IMR-90 (cell line): ENCODE results near the gene ETFA. TPM values are rescaled to one million over a fixed set of nuclear protein-coding genes. Genes with fewer than 3 reads are reported as not detected.

ENCODE experiments used
- ATAC-seq: fragments of 200-7000 bp; cut with Tn5 transposase; 2 replicates; pipeline ENCODE4 v1.9.1; 2020; ENCODE audit warnings: low read depth, mild to moderate bottlenecking, moderate library complexity
- BruUV-seq: library from RNA; stranded (reverse); fragments of 400-500 nt; replicated peaks from 2 replicates; lab custom pipeline; 2021; lab: Mats Ljungman, UMichigan
- CTCF ChIA-PET: fragments of 300-600 bp; formaldehyde crosslinking; extraction: SDS; loops from one replicate; lab custom pipeline; 2021; ENCODE audit warnings: antibody characterized with exemption; lab: Yijun Ruan, JAX
- POLR2A ChIA-PET: fragments of 300-600 bp; sonication (Branson Sonifier 250); formaldehyde crosslinking; loops from one replicate; lab custom pipeline; 2022; ENCODE audit warnings: antibody characterized with exemption; ENCODE audit not compliant: unreplicated experiment; lab: Charles Lee
- DNase-seq: peaks from one replicate; pipeline ENCODE4 v3.0.0; 2013
- H2AFZ ChIP-seq: replicated peaks from 2 replicates; pipeline ENCODE3; 2013; ENCODE audit warnings: low read length, mild to moderate bottlenecking; ENCODE audit not compliant: poor library complexity
- H2AK5ac ChIP-seq: 2 replicates; pipeline ENCODE4 v1.6.1; 2013; ENCODE audit warnings: low read depth, low read length, inconsistent platforms
- H2AK9ac ChIP-seq: replicated peaks from 2 replicates; pipeline ENCODE3; 2013; ENCODE audit warnings: mild to moderate bottlenecking, low read depth, low read length, moderate library complexity; ENCODE audit not compliant: poor library complexity
- H2BK120ac ChIP-seq: 2 replicates; pipeline ENCODE4 v1.6.1; 2013; ENCODE audit warnings: low read depth, low read length, inconsistent platforms
- H2BK15ac ChIP-seq: 3 replicates; pipeline ENCODE4 v1.6.1; 2013; ENCODE audit warnings: low read depth, low read length, inconsistent platforms
- H2BK20ac ChIP-seq: 2 replicates; pipeline ENCODE4 v1.6.1; 2013; ENCODE audit warnings: low read depth, mild to moderate bottlenecking, inconsistent platforms, low read length, moderate library complexity
- H2BK5ac ChIP-seq: 2 replicates; pipeline ENCODE4 v1.6.1; 2013; ENCODE audit warnings: mild to moderate bottlenecking, low read depth, low read length, inconsistent platforms; ENCODE audit not compliant: poor library complexity, severe bottlenecking
- H3K14ac ChIP-seq: replicated peaks from 2 replicates; pipeline ENCODE4 v1.6.1; 2013; ENCODE audit warnings: low read depth, low read length, inconsistent platforms
- H3K18ac ChIP-seq: 2 replicates; pipeline ENCODE4 v1.6.1; 2013; ENCODE audit warnings: low read depth, low read length, control low read depth
- H3K23ac ChIP-seq: 2 replicates; pipeline ENCODE4 v1.6.1; 2013; ENCODE audit warnings: low read depth, low read length, inconsistent platforms
- H3K27ac ChIP-seq: 2 replicates; pipeline ENCODE4 v1.5.1; 2013; ENCODE audit warnings: mild to moderate bottlenecking, control low read depth, low read length; ENCODE audit not compliant: insufficient read depth
- H3K27me3 ChIP-seq: 2 replicates; pipeline ENCODE4 v1.6.1; 2013; ENCODE audit warnings: low read length; ENCODE audit not compliant: control insufficient read depth, insufficient read depth
- H3K36me3 ChIP-seq: 2 replicates; pipeline ENCODE4 v1.6.1; 2013; ENCODE audit warnings: low read length, mixed read lengths; ENCODE audit not compliant: control insufficient read depth, insufficient read depth
- H3K4ac ChIP-seq: 2 replicates; pipeline ENCODE4 v1.6.1; 2013; ENCODE audit warnings: low read depth, low read length, inconsistent platforms
- H3K4me1 ChIP-seq: 2 replicates; pipeline ENCODE4 v1.6.1; 2013; ENCODE audit warnings: low read length, mixed read lengths; ENCODE audit not compliant: control insufficient read depth, insufficient read depth
- H3K4me2 ChIP-seq: 2 replicates; pipeline ENCODE4 v1.6.1; 2013; ENCODE audit warnings: low read depth, mild to moderate bottlenecking, control low read depth, low read length, moderate library complexity
- H3K4me3 ChIP-seq: 2 replicates; pipeline ENCODE4 v1.5.1; 2013; ENCODE audit warnings: low read depth, mild to moderate bottlenecking, control low read depth, low read length, moderate library complexity; ENCODE audit not compliant: insufficient read depth
- H3K56ac ChIP-seq: 2 replicates; pipeline ENCODE4 v1.6.1; 2013; ENCODE audit warnings: low read length, inconsistent platforms; ENCODE audit not compliant: insufficient read depth; ENCODE audit errors: extremely low read depth
- H3K79me1 ChIP-seq, 2 experiments: 2 replicates each; pipeline ENCODE4 v1.6.1; 2013; ENCODE audit warnings: low read length in 2 of 2, inconsistent platforms in 1 of 2, low read depth in 1 of 2
- H3K9ac ChIP-seq: 2 replicates; pipeline ENCODE4 v1.6.1; 2013; ENCODE audit warnings: low read depth, low read length, control low read depth
- H3K9me1 ChIP-seq: 2 replicates; pipeline ENCODE4 v1.6.1; 2013; ENCODE audit warnings: low read length, inconsistent platforms; ENCODE audit not compliant: insufficient read depth
- H3K9me3 ChIP-seq: 2 replicates; pipeline ENCODE4 v1.6.1; 2013; ENCODE audit warnings: low read length; ENCODE audit not compliant: control insufficient read depth, insufficient read depth
- H4K20me1 ChIP-seq: 2 replicates; pipeline ENCODE4 v1.6.1; 2013; ENCODE audit warnings: low read length, inconsistent platforms; ENCODE audit not compliant: insufficient read depth
- H4K5ac ChIP-seq: 2 replicates; pipeline ENCODE4 v1.6.1; 2013; ENCODE audit warnings: mild to moderate bottlenecking, low read depth, low read length, control low read depth
- H4K8ac ChIP-seq, 2 experiments: 2 replicates each; pipeline ENCODE4 v1.6.1; 2013; ENCODE audit warnings: low read depth in 2 of 2, low read length in 2 of 2, control low read depth in 1 of 2, inconsistent platforms in 1 of 2
- H4K91ac ChIP-seq: 2 replicates; pipeline ENCODE4 v1.6.1; 2013; ENCODE audit warnings: low read depth, low read length, inconsistent platforms; ENCODE audit not compliant: insufficient read depth
- BHLHE40 ChIP-seq: fragments of 150-350 bp; IDR thresholded peaks from 2 replicates; pipeline ENCODE4 v1.6.1; 2016; ENCODE audit warnings: mild to moderate bottlenecking, low read depth, low read length
- CEBPB ChIP-seq: IDR thresholded peaks from 2 replicates; pipeline ENCODE4 v1.6.1; 2012; ENCODE audit warnings: low read depth, low read length, improper control_type of control experiment
- CHD1 ChIP-seq: IDR thresholded peaks from 2 replicates; pipeline ENCODE4 v1.6.1; 2012; ENCODE audit warnings: low read depth, low read length, improper control_type of control experiment
- ELK1 ChIP-seq: fragments of 150-350 bp; IDR thresholded peaks from 2 replicates; pipeline ENCODE4 v1.6.1; 2016; ENCODE audit warnings: low read depth, mild to moderate bottlenecking, low read length, moderate library complexity, borderline replicate concordance
- FOS ChIP-seq: fragments of 150-350 bp; IDR thresholded peaks from 2 replicates; pipeline ENCODE4 v1.6.1; 2016; ENCODE audit warnings: low read depth, low read length
- MAFK ChIP-seq: IDR thresholded peaks from 2 replicates; pipeline ENCODE4 v1.6.1; 2012; ENCODE audit warnings: low read depth, low read length, improper control_type of control experiment
- MAZ ChIP-seq: IDR thresholded peaks from 2 replicates; pipeline ENCODE4 v1.6.1; 2012; ENCODE audit warnings: low read depth, mild to moderate bottlenecking, low read length, improper control_type of control experiment, moderate library complexity, borderline replicate concordance
- MXI1 ChIP-seq: IDR thresholded peaks from 2 replicates; pipeline ENCODE4 v1.6.1; 2012; ENCODE audit warnings: low read depth, mild to moderate bottlenecking, low read length, moderate library complexity, borderline replicate concordance
- NFE2L2 ChIP-seq: fragments of 150-350 bp; IDR thresholded peaks from 2 replicates; pipeline ENCODE4 v1.6.1; 2016; ENCODE audit warnings: low read depth, mild to moderate bottlenecking, low read length
- POLR2A ChIP-seq: IDR thresholded peaks from 2 replicates; pipeline ENCODE4 v1.6.1; 2012; ENCODE audit warnings: mild to moderate bottlenecking, low read depth, low read length
- RAD21 ChIP-seq: IDR thresholded peaks from 2 replicates; pipeline ENCODE4 v1.6.1; 2012; ENCODE audit warnings: low read length, improper control_type of control experiment
- RCOR1 ChIP-seq: IDR thresholded peaks from 2 replicates; pipeline ENCODE4 v1.6.1; 2012; ENCODE audit warnings: mild to moderate bottlenecking, low read length, improper control_type of control experiment; ENCODE audit not compliant: insufficient replicate concordance
- RFX5 ChIP-seq: IDR thresholded peaks from 2 replicates; pipeline ENCODE4 v1.8.0; 2012; ENCODE audit warnings: low read depth, mild to moderate bottlenecking, low read length, moderate library complexity
- SMC3 ChIP-seq: fragments of 150-350 bp; IDR thresholded peaks from 2 replicates; pipeline ENCODE4 v1.6.1; 2016; ENCODE audit warnings: low read depth, mild to moderate bottlenecking, antibody characterized with exemption, low read length, moderate library complexity
- USF2 ChIP-seq: fragments of 150-350 bp; IDR thresholded peaks from 2 replicates; pipeline ENCODE4 v1.6.1; 2017; ENCODE audit warnings: mild to moderate bottlenecking, antibody characterized with exemption, low read length, low read depth
- WGBS, 2 experiments: methylation state at CpG; one replicate each; pipeline versions ENCODE4 v1.1.5 to v1.1.7; 2013; ENCODE audit warnings: missing lambda C conversion rate in 2 of 2; ENCODE audit not compliant: insufficient read length in 1 of 2; ENCODE audit errors: extremely low coverage in 2 of 2; 5-methylcytosine and 5-hydroxymethylcytosine counted together
- dilution Hi-C: fragments of 300-500 bp; cut with HindIII; formaldehyde crosslinking; loops from one replicate; pipeline ENCODE4 v1.14.3; 2018; ENCODE audit warnings: low sequenced_read_pairs; ENCODE audit not compliant: unreplicated experiment
- in situ Hi-C: fragments of 300-500 bp; cut with MboI; formaldehyde crosslinking; loops from 3 replicates; pipeline ENCODE4 v1.14.3; 2019; ENCODE audit warnings: low sequenced_read_pairs, inconsistent platforms, mixed read lengths
- intact Hi-C: fragments of 100-400 bp; cut with micrococcal nuclease; formaldehyde crosslinking; loops from 2 replicates; pipeline ENCODE4 v1.10.0; 2022
- polyA plus RNA-seq, 3 experiments: library from polyadenylated mRNA; depleted of rRNA; stranded (reverse); fragments of >200 nt; gene quantifications; 2 replicates each; pipeline ENCODE4 v1.2.3, GENCODE V29; 2012; ENCODE audit warnings: low replicate concordance in 1 of 3
- total RNA-seq: library from RNA; depleted of rRNA; stranded (reverse); fragments of >200 nt; gene quantifications from 2 replicates; pipeline ENCODE4 v1.2.3, GENCODE V29; 2012
- TF ChIP-seq, protein P1 (sequence below): conservative IDR thresholded peaks from 2 replicates; pipeline ENCODE4 v1.5.1; 2012; ENCODE audit warnings: mild to moderate bottlenecking, low read depth, low read length, improper control_type of control experiment

ETFA gene
- total and polyA plus RNA-seq, 2 of the 4 experiments (the other 2 are of a cell fraction): 115 to 172 TPM

- 83% methylated on average over 2 of the region's 4 CpGs; no CpG with 5 or more reads in 1 of the 2 experiments for WGBS, 2 experiments
- no peak overlapping the region for H2AFZ ChIP-seq
- no peak for TF ChIP-seq FOS
- no peak for TF ChIP-seq NFE2L2
- no peak for TF ChIP-seq USF2
- TF ChIP-seq RCOR1: no peak
- no peak for TF ChIP-seq CEBPB
- no peak for TF ChIP-seq MXI1
- TF ChIP-seq, protein P1, sequence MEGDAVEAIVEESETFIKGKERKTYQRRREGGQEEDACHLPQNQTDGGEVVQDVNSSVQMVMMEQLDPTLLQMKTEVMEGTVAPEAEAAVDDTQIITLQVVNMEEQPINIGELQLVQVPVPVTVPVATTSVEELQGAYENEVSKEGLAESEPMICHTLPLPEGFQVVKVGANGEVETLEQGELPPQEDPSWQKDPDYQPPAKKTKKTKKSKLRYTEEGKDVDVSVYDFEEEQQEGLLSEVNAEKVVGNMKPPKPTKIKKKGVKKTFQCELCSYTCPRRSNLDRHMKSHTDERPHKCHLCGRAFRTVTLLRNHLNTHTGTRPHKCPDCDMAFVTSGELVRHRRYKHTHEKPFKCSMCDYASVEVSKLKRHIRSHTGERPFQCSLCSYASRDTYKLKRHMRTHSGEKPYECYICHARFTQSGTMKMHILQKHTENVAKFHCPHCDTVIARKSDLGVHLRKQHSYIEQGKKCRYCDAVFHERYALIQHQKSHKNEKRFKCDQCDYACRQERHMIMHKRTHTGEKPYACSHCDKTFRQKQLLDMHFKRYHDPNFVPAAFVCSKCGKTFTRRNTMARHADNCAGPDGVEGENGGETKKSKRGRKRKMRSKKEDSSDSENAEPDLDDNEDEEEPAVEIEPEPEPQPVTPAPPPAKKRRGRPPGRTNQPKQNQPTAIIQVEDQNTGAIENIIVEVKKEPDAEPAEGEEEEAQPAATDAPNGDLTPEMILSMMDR: no peak
- no peak for TF ChIP-seq MAZ
- no peak for TF ChIP-seq RAD21
- no peak for TF ChIP-seq CHD1
- no peak for TF ChIP-seq POLR2A
- no peak for TF ChIP-seq BHLHE40
- TF ChIP-seq ELK1: no peak
- TF ChIP-seq MAFK: no peak
- TF ChIP-seq SMC3: no peak
- no peak for TF ChIP-seq RFX5
- H3K4me1 ChIP-seq: no peaks in the 10 kb centered on the region; the same call in 1 of the 2 replicates
- intact Hi-C loops: no loop called here
- no peaks in the 10 kb centered on the region for H3K9me3 ChIP-seq
- H2BK20ac ChIP-seq: no peak overlapping the region
- H3K14ac ChIP-seq: no peak overlapping the region
- H3K79me1 ChIP-seq: peaks cover 13 to 25% of the 10 kb centered on the region in 2 experiments; a peak in 3 of 4 replicates
- POLR2A ChIA-PET: no interaction called here
- H2AK9ac ChIP-seq: no peak overlapping the region
- no peak overlapping the region for H2BK5ac ChIP-seq
- no peak overlapping the region for H2AK5ac ChIP-seq
- no peak overlapping the region for H4K91ac ChIP-seq
- in situ Hi-C loops: loop anchor here (10.0 kb wide), 1 partner anchor 630 kb away; no protein-coding TSS in a partner anchor
- H3K4ac ChIP-seq: no peak overlapping the region
- H3K4me2 ChIP-seq: no peak overlapping the region
- BruUV-seq: no TSS peak
- H3K9ac ChIP-seq: no peak overlapping the region
- H3K9me1 ChIP-seq: no peaks in the 10 kb centered on the region
- no peak overlapping the region for H4K8ac ChIP-seq
- no peak overlapping the region for H2BK120ac ChIP-seq
- no peak overlapping the region for H3K27ac ChIP-seq
- H3K18ac ChIP-seq: no peak overlapping the region
- H3K23ac ChIP-seq: no peak overlapping the region
- H3K56ac ChIP-seq: no peak overlapping the region
- DNase-seq (no peak), ATAC-seq (no peak)
- no peak overlapping the region for H2BK15ac ChIP-seq
- CTCF ChIA-PET: interaction anchor here (1.3 kb wide), 2 partner anchors 8 to 17 kb away, joined by 3 to 4 read pairs; no protein-coding TSS in a partner anchor
- H3K36me3 ChIP-seq: peaks cover 6% of the 10 kb centered on the region; the same call in 1 of the 2 replicates
- no peaks in the 10 kb centered on the region for H3K27me3 ChIP-seq
- H4K20me1 ChIP-seq: peaks cover 3% of the 10 kb centered on the region; the same call in 1 of the 2 replicates
- dilution Hi-C loops: no loop called here
- H3K4me3 ChIP-seq: no peak overlapping the region
- H4K5ac ChIP-seq: no peak overlapping the region
Observed at GRCh38 chr15:76234337-76234889, 76.9 kb downstream of the ETFA start.
